Peyer's patch (tissue), 4 donors: ENCODE measurements around the gene NAT8L.

ENCODE experiments used
- POLR2A ChIP-seq, 2 donors: fragments of 450-650 bp; IDR thresholded peaks; one replicate each; pipeline ENCODE4 v1.5.1; 2017; ENCODE audit warnings: antibody characterized with exemption in 2 of 2, mild to moderate bottlenecking in 2 of 2, moderate library complexity in 2 of 2
- TF ChIP-seq, protein P1 (sequence below), 6 experiments: fragments of 450-650 bp in 4 of 6; fragments of 200-600 bp in 2 of 6; sonication (generic) in 1 of 6; IDR thresholded peaks; one replicate each; pipeline ENCODE4 v1.5.1; 2017 to 2019; ENCODE audit warnings: antibody characterized with exemption in 6 of 6, mild to moderate bottlenecking in 3 of 6, moderate library complexity in 1 of 6

DNA sequence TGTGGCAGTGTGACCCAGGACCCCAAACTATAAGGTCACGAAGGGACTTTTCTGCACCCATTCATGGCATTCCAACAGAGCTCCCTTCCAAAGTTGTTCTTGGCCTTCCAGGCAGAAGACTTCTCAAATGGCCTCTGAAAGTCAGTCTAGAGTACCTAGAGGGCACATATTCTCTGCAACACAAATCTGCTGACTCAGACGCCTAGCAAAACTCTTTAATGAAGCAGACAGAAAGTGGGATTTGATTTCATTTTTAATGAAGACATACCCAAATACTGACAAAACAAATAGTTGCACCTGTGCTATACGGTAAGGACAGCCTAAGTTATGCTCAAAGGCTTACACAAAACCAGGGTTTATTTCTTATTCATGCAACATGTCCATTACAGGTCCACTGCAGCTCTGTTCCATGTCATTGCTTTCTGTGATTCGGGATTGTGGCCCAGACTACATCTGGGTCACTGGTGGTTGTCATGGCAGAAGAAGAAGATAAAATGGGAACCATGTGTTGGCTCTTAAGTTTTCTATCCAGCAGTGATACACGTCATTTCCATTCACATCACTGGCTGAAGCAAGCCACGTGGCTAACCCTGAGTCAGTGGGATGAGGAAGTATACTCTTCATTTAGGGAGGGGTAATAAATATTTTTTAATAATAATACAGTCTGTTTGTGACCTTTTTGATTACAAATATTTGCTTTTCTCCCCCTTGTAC, 57.7 kb downstream of the NAT8L start:
- TF ChIP-seq, protein P1, sequence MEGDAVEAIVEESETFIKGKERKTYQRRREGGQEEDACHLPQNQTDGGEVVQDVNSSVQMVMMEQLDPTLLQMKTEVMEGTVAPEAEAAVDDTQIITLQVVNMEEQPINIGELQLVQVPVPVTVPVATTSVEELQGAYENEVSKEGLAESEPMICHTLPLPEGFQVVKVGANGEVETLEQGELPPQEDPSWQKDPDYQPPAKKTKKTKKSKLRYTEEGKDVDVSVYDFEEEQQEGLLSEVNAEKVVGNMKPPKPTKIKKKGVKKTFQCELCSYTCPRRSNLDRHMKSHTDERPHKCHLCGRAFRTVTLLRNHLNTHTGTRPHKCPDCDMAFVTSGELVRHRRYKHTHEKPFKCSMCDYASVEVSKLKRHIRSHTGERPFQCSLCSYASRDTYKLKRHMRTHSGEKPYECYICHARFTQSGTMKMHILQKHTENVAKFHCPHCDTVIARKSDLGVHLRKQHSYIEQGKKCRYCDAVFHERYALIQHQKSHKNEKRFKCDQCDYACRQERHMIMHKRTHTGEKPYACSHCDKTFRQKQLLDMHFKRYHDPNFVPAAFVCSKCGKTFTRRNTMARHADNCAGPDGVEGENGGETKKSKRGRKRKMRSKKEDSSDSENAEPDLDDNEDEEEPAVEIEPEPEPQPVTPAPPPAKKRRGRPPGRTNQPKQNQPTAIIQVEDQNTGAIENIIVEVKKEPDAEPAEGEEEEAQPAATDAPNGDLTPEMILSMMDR (IDR thresholded peaks at IDR 0.05), result no peak
- no peak for TF ChIP-seq POLR2A (IDR thresholded peaks at IDR 0.05)
